GM19463 (cell line): ENCODE data around the gene SLC7A1.

ENCODE experiments used
- ATAC-seq: cut with Tn5 transposase; IDR thresholded peaks from one replicate; pipeline ENCODE4 v1.9.1; 2021; ENCODE audit warnings: mild to moderate bottlenecking, moderate library complexity; ENCODE audit not compliant: unreplicated experiment

The SLC7A1 gene

DNA sequence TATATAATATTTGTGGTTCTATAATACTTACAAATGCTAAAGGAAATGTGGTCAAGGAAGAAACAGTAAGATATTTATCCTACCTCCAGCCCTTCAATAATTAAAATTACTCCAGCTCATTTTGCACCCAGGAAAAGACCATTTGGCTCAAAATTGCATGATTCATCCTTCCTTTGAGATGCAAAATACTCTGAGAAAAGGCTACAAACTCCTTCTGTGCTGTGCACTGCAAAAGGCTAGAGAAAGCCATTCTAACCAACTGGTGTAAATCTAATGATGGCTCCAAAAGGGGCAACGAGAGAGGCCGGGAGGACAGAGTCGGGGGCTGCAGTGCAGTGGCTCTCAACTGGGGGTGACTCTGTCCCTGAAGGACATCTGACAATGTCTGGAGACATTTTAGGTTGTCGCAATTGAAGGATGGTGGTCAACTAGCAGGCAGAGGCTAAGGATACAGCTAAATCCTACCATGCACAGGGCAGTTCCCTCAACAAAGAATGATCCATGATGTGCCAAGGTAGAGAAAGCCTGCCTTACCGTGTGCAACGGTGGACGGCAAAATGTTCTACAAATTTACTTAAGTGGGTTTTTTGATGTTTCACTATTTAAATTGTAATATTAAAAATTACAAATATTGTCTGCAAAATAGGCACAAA is 32.6 kb downstream of the SLC7A1 start:
- no peak for ATAC-seq

DNA sequence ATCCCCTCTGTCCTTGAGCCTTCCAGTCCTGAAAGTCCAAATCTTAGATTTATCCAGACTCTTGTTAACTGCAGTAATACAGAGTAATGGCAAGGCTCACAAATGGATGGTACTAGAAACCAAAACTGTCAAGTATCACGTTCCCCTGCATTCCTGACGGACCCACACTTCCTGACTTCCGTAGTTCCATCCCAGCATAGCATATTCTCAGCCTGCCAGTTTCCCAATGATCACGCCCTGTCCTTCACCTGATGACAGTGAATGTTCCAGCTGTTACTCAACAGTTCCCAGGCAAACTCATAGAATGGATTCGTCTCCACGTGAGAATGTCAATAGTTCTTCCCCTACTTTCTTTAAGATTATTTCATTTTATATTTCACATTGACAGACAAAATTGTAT is 33.6 kb downstream of the SLC7A1 start:
- ATAC-seq, result no peak

DNA sequence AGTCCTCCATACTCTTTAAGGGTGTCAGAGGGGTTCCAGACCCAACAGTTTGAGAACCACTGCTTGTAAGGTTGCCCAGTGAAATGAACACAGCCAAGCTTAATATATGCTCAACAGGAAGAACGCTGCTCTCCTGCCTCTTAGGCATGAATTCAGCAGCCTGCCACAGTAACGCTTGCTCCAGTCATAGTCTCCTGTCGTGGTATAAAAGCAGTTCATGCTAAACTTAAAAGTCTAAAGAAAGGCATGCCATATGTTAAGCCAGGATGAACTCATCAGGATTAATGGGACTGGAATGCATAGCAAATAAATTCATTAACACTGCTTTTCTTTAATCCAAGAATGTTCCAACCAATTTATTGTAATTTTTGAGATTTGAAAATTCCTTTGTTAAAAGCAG is 38.7 kb downstream of the SLC7A1 start:
- ATAC-seq, result no peak

DNA sequence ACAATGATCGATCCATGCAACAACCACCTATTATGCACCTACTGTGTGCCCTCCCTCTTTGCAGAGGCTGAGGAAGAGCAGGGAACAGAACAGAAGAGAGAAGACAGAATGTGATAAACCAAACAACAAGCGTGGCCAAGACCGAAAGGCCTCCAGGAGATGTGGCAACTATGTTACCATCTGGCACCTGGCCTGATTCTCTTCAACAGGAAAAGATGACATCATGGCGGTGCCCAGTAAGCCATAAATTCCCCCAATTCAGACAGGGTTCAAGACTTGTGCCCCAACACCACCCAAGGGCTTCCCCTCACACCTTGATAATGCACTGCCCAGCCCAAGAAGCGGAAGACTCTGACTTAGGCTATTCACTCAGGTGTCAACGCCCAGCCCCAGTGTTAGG is 44.3 kb downstream of the SLC7A1 start:
- ATAC-seq, result no peak

DNA sequence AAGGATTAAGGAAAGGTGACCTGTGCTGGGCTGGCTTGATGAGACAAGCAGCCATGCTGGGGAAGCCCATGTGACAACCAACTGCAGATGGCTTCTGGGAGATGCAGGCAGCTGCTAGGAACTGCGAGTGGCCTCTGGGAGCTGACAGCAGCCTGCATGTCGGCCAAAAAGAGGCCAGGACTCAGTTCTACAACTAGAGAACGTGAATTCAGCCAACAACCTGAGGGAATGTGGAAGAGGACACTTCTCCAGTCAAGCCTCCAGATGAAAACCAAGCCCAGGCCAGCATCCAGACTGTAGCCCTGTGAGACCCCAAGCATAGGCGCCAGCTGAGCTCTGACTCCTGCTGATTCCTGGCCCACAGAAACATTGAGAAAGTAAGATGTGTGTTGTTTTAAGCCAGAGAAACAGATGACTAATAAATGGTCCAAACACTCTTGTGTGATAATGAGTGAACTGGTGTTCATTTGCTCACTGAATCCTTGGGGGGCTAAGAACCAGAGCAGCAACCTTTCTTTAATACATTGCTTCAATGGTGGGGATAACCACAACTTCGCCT is 45.0 kb downstream of the SLC7A1 start:
- no peak for ATAC-seq

DNA sequence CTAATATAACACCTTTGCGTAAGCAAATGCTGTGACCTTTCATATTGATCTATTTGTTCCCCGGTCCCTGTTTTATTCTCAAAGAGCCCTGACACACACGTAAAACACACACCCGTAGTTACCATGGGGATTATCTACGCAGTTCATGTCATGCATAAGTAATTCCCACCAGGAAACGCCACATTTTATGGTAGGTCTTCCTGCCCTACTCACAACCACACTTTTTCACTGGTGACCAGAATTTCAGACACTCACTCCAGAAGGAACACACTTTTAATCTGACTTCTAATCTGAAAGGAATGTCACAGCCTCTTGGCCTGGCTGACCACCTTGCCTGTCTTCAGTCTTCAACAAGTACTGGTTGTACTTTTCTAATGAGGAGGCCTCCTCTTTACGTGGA is 46.8 kb downstream of the SLC7A1 start:
- no peak for ATAC-seq

DNA sequence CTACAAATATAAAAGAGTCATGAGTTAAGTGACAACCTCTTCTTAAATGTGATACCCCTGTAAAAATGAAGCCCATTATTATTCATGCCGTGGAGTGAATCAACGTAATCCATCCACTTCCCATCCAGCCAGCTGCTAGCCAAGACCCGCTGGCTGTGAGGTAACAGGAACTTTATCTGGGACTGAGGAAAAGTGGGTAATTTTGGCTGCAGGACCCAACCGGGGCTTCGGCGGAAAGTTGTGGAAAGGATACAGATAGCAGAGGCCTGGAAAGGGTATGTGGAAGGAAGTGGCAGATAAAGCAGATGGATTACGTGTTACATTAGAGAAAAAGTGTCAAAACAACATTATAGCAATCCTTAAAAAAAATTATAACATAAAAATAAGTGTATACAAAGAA is 48.3 kb downstream of the SLC7A1 start:
- ATAC-seq, result no peak

DNA sequence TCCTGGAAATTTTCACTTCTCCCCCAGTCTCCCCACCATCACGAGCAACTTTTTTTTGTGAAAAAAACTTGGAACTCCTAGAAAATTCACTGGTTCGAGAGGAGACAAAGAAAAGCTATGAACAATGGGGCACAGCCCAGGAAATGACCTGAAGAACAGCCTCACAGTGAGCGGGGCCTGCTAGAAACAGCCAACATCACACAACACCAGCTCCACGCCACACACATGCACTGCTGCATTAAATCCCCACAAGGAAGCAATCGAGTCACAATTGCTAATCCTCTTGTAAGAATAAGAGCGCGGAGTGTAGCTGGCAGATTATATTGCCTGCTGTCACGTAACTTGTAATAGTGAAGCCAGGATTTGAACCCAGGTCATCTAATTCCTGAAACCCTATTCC is 48.8 kb downstream of the SLC7A1 start:
- ATAC-seq, result no peak

DNA sequence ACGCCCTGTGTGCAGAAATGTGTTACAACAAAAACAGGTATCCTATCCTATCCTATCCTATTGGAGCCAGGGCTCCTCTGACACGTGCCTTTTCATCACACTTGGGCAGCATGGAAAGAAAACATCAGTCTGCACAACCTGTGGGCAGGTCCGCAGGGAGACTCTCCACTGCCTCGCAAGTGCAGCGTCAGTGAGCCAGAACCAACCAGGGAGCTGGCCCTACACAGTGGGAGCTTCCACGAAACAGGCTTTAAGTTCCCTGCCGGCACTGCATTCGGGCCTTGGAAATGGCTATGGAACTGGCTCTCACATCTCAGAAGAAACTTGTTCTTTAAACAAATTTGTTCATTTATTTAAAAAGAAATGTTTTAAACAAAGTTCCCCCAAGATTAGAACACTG is 49.5 kb downstream of the SLC7A1 start:
- no peak for ATAC-seq

DNA sequence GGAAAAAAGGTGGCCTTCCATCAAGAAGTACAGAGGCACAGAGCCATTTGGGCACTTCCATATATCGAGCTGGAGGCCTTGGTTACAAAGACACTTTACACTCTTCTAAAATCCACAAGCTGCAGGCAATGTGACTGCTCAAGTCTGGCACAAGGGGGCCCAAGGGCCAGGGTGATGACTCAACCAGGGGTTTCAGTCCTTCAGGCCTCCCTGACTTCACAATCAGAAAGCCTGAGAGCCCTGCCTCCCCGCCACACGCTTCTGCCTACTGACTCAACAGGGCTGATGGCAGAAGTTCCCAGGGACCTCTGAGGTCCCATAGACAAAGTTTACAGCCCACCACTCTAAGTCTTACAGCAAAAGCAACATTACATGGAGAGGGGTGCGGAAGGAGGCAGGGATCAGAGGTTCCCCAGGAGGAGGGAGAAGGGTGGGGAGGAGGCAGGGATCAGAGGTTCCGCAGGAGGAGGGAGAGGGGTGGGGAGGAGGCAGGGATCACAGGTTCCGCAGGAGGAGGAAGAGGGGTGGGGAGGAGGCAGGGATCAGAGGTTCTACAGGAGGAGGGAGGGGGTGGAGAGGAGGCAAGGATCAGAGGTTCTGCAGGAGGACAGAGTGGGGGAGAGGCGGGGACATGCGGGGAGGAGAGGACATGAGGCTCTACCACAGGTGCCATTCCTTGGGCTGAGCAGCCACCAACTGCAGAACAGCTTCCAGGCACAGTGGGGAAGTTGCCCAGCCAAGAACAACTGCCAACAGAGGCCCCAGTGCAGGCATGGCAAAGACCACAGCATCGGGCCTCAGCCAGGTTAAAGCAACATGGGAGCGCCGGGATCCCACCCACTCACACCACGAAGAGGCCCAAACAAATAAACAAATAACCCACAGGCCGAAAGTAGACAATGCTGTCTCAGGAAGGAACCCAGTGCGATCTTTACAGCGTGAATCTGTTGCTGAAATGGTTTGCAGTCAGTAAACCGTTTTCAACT is 52.0 kb downstream of the SLC7A1 start:
- peak; percentile 99 for ATAC-seq

DNA sequence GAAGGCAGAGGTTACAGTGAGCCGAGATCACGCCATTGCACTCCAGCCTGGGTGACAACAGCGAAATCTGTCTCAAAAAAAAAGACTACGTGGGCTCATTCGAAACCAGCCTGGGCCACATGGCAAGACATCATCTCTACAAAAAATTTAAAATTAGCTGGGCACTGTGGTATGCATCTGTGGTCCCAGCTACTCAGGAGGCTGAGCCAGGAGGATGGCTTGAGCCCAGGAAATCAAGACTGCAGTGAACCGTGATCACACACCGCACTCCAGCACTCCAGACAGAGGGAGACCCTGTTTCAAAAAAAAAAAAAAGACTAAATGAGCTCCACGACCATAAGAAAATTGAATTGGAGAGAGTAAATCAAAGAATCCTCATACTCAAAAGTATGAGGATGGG is 53.1 kb downstream of the SLC7A1 start:
- ATAC-seq, result no peak

DNA sequence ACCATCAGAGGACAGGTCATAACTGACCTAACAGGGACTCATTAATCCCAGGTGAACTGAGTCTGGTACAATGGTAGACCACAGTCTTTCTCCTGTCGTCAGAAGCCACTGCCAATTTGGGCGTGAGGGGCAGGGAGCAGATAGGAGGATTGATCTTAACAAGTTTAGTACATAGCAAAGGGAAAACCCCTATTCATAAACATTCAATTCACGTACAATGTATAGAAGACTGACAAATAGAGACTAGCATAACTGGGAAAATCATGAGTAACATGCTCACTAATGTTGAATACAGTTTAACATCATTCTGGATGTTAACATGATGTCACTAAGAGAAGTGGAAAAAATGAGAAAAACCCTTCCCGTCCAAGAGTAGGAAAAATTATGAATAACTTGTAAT is 54.1 kb downstream of the SLC7A1 start:
- no peak for ATAC-seq

DNA sequence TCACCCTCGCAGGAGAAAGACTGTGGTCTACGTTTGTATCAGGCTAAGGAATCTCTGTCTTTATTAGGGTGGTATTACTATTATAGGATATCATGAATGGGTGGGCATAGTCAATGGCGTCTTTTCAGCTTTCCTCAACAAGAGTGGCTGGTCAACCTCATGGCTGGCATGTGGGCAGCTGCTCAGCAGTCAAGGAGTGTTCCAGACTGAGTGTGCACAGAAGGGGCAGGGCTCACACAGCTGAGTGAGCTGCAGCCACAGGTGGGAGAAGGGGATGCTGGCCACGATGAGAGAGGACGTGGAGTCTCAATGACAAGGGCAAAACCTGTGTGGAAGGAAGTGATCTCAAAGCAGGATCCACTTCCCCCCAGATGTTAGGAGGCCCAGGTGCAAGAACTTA is 54.7 kb downstream of the SLC7A1 start:
- ATAC-seq, result no peak

DNA sequence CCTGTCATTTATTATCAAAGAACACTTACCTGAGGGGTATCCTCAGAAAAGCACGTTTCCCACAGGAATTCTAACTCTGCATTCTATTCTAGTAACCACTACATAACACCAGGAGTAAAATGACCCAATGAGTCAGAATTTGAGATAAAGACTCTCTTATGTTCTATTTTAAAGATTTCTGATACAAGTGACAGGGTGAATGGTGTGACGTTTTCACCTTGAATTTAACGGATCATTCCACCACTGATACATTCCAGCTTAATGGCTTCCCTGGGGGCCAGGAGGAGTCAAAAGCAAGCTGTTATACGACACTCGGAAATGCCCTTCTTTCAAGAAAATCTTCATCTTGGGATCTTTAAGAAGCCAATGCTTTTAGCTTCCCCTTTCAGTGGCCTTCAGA is 55.2 kb downstream of the SLC7A1 start:
- no peak for ATAC-seq

DNA sequence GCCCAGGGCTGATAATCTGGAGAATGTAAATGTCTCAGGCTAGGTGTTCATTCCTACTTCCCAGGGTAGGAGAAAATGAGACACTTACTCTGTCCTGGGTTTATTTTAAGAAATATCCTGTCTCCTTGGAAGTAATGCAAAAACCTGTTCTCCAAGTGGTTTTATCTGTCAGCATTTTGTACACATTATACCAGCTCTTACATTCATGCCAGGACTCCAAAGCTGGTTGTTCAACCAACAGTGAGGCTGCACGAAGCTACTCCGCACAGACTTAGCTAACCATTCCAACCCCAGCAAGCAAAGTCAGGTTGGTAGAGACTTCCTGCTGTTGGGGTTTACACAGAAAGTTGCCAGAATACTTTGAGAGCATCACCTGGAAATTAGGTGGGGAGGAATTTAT is 55.6 kb downstream of the SLC7A1 start:
- no peak for ATAC-seq

DNA sequence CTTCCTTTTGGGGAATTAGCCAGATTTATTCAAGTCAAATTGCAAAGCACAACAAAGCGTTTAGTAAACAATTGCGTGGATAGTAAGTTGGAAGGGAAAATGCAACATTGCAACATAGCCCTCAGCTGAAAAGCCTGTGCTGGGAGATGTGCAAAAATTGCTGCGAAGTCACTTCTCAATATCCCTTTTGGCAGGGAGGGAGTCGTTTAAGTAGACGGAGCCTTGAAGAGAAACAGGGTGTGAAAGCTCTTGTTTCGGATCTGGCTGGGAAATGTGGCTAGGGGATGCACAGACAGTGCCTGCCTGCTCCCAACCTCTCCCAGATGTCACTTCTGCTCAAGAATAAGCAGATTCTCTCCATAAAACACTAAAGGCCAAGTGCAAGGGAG is 56.8 kb downstream of the SLC7A1 start:
- no peak for ATAC-seq

DNA sequence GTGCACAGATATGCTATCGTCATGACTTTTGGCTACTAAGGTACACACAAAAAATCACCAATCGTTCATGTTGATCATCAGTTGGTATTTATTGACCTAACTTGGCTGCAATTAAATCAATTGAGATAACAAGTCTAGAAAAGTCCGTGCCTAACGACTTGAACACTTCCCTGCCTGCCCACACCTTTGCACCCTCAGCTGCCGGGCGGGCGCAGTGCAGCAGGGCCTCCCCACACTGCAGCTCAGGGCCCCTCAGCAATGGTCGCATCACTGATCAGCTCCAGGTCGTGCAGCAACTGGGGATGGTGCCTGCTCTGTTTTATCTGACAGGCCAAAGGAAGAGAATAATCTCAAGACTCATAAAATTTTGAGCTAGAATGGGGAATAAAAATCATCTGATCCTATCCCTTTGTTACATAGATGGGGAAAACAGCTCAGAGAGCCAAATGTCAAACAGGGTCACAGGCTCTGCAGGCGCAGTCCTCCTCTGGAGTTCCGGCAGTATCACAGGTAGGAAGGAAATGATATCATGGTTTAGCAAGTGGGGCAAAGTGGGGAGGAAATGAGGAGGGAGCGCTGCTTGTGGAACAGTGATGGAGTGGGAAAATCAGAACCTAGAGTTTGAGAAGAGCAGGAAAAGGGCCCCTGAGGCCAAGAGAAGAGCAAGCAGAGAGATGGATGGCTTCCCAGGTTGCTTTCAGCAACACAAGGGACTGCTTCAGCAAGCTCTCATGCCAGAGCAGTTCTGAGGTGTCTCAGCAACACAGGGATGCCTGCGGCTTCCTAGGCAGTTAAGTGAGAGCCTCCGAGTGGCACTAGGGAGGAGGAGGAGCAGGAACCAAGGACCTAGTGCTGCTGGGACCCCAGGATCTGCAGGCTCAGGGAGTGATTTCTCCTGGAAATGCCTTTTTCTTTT is 57.5 kb downstream of the SLC7A1 start:
- ATAC-seq, result no peak

DNA sequence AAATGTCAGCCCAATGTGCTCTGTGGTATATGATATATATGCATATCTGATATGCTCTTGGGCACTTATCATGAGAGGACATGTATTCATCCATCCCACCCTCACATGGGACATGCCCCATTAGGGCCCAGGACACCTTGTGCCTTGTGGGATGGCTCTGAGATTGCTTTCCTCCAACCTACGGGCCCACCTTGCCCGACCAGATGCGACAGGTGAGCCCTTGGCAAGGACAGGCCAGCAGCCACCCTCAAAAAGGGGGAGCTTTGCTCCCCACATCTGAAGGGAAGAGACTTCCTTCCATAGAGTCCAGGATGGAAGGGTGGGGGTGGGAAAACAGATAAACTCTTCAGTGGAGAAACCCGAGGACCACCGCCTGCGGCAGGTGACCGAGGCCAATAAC is 58.6 kb downstream of the SLC7A1 start:
- no peak for ATAC-seq

DNA sequence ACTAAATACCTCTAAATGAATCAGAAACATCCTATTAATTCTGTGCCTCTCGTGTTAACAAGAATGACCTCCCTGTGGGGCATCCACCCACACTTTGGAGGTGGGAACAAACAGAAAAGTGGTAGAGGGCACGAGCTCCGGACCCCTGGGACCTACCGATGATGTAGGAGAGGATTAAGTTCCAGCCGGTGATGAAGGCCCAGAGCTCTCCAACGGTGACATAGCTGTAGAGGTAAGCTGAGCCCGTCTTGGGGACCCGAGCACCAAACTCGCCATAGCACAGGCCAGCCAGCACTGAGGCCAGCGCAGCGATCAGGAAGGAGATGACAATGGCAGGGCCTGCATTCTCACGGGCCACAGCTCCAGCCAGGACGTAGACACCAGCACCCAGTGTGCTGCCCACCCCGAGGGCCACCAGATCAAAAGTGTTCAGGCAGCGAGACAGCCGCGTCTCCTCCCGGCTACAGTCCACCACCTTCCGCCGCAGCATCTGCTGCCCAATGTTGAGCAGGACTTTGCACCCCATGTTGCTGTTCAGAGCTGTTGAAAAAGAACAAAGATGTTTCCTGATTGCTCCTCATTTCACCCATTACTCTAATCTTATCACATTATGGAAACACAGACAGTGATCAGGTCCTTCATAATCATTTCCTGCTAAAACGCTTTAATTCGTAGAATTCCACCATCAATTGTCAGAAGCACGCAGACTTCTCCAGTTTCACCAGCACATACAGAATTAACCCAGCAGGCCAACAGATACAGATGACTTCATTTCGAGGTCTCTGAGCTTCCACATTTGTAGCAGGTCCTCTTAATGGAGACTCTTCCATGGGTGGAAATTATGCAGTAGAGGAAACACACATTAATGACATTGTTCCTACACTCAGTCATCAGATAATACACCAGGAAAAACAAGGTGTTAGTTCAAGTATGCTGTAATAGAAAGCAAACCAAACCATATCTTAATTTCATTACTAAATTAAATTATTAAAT is 59.5 kb downstream of the SLC7A1 start:
- no peak for ATAC-seq

DNA sequence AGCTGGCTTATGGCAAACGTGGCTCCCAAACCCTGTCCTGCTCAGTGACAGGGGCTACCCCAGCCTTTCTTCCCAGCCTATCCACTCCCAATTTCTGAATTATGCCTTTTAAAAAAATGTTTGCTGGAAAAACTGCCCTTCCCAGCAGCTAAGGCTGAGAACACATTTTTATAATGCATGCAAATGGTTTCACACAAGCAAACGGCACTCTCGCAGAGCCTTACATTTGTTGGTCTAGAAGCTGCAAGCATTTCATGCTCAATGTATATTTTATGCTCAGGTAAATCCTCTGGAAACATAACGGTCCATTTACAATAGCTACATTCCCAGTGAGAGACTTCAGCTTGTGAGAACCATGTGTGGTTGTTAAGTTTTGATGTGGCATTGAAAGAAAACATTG is 61.4 kb downstream of the SLC7A1 start:
- ATAC-seq, result no peak
